ENCODE results near the gene F10.

F10 gene

GRCh38 chr13:113084943-113085540 lies 37.6 kb upstream of the F10 start:
- Histone ChIP-seq H3K4me3 (ENCODE audit: low read length, poor library complexity, severe bottlenecking) (no peak overlapping the region), H3K4me1 (ENCODE audit: insufficient read depth, low read length, poor library complexity, severe bottlenecking) (no peaks in the 10 kb centered on the region), H3K9me3 (ENCODE audit: insufficient read depth, low read depth, low read length) (no peaks in the 10 kb centered on the region), H4K20me1 (ENCODE audit: insufficient read depth, low read length, poor library complexity, severe bottlenecking) (no peaks in the 10 kb centered on the region), H2AFZ (ENCODE audit: low read length) (no peak overlapping the region), H3K4me2 (ENCODE audit: low read depth, low read length, poor library complexity, severe bottlenecking) (no peak overlapping the region), H3K27me3 (ENCODE audit: insufficient read depth, low read length, poor library complexity, severe bottlenecking) (no peaks in the 10 kb centered on the region), H3K9me2 (replicated peaks; ENCODE audit: low read depth, low read length) (no peaks in the 10 kb centered on the region), H3K79me2 (ENCODE audit: insufficient read depth, low read length) (no peaks in the 10 kb centered on the region), H3K36me3 (ENCODE audit: insufficient read depth, low read length) (no peaks in the 10 kb centered on the region), H3F3A (ENCODE audit: low read depth) (no peaks in the 10 kb centered on the region), H3K9ac (ENCODE audit: low read depth, low read length, poor library complexity, severe bottlenecking) (no peak overlapping the region)
- no peak for TF ChIP-seq CTCF (conservative IDR thresholded peaks at IDR 0.05; ENCODE audit: low read length)
- TF ChIP-seq EZH2phosphoT487 (IDR thresholded peaks at IDR 0.05; ENCODE audit: borderline replicate concordance) = no peak

- Histone ChIP-seq H3K9me2 (replicated peaks; ENCODE audit: low read depth, low read length) (no peaks in the 10 kb centered on the region), H3K27me3 (ENCODE audit: insufficient read depth, low read length, poor library complexity, severe bottlenecking) (no peaks in the 10 kb centered on the region), H3K4me1 (ENCODE audit: insufficient read depth, low read length, poor library complexity, severe bottlenecking) (no peaks in the 10 kb centered on the region), H3K9ac (ENCODE audit: low read depth, low read length, poor library complexity, severe bottlenecking) (no peak overlapping the region), H3K9me3 (ENCODE audit: insufficient read depth, low read depth, low read length) (no peaks in the 10 kb centered on the region), H3K4me2 (ENCODE audit: low read depth, low read length, poor library complexity, severe bottlenecking) (no peak overlapping the region), H3K4me3 (ENCODE audit: low read length, poor library complexity, severe bottlenecking) (no peak overlapping the region), H3K79me2 (ENCODE audit: insufficient read depth, low read length) (no peaks in the 10 kb centered on the region), H3F3A (ENCODE audit: low read depth) (no peaks in the 10 kb centered on the region), H4K20me1 (ENCODE audit: insufficient read depth, low read length, poor library complexity, severe bottlenecking) (no peaks in the 10 kb centered on the region), H3K36me3 (ENCODE audit: insufficient read depth, low read length) (no peaks in the 10 kb centered on the region), H2AFZ (ENCODE audit: low read length) (no peak overlapping the region)
- TF ChIP-seq EZH2phosphoT487 (IDR thresholded peaks at IDR 0.05; ENCODE audit: borderline replicate concordance) (no peak), CTCF (conservative IDR thresholded peaks at IDR 0.05; ENCODE audit: low read length) (no peak)
Observed at GRCh38 chr13:113086031-113086750, 36.4 kb upstream of the F10 start.

GRCh38 chr13:113086991-113087922 lies 35.3 kb upstream of the F10 start:
- no peaks in the 10 kb centered on the region for H3K27me3 ChIP-seq (ENCODE audit: insufficient read depth, low read length, poor library complexity, severe bottlenecking)
- no peak for TF ChIP-seq EZH2phosphoT487 (IDR thresholded peaks at IDR 0.05; ENCODE audit: borderline replicate concordance)
- no peak for TF ChIP-seq CTCF (conservative IDR thresholded peaks at IDR 0.05; ENCODE audit: low read length)
- no peak overlapping the region for H3K4me2 ChIP-seq (ENCODE audit: low read depth, low read length, poor library complexity, severe bottlenecking)
- no peaks in the 10 kb centered on the region for H3K9me2 ChIP-seq (replicated peaks; ENCODE audit: low read depth, low read length)
- H3F3A ChIP-seq (ENCODE audit: low read depth) = no peaks in the 10 kb centered on the region
- no peaks in the 10 kb centered on the region for H3K79me2 ChIP-seq (ENCODE audit: insufficient read depth, low read length)
- no peak overlapping the region for H2AFZ ChIP-seq (ENCODE audit: low read length)
- no peaks in the 10 kb centered on the region for H3K4me1 ChIP-seq (ENCODE audit: insufficient read depth, low read length, poor library complexity, severe bottlenecking)
- no peak overlapping the region for H3K9ac ChIP-seq (ENCODE audit: low read depth, low read length, poor library complexity, severe bottlenecking)
- H3K4me3 ChIP-seq (ENCODE audit: low read length, poor library complexity, severe bottlenecking) = no peak overlapping the region
- no peaks in the 10 kb centered on the region for H4K20me1 ChIP-seq (ENCODE audit: insufficient read depth, low read length, poor library complexity, severe bottlenecking)
- no peaks in the 10 kb centered on the region for H3K9me3 ChIP-seq (ENCODE audit: insufficient read depth, low read depth, low read length)
- no peaks in the 10 kb centered on the region for H3K36me3 ChIP-seq (ENCODE audit: insufficient read depth, low read length)
